ENCODE measurements around the gene GRK7. TPM values are rescaled to one million over a fixed set of nuclear protein-coding genes. Genes with fewer than 3 reads are reported as not detected.

GRK7 gene
- total and polyA plus RNA-seq, 2 of the 13 experiments (the other 11 are each of a cell fraction or from before 2014, with no cell fraction given): not detected

DNA sequence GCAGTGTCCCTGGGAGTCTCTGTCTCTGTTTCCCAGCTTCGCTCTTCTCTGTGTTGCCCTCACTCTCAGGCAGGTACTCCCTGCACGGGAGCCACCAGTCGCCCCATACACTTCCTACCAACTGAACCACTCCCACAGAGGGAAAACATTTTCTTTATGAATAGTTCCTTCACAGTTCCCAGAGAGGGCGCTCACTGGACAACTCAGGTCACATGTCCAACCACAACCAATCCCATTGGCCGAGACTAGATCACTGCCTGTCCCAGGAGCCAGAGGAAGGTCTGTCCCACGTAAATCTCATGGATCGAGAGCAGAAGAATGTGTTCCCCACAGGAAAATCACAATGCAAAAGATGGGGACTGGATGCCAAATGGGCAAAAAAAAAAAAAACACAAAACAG is 26.1 kb downstream of the GRK7 start (continued):
- TF ChIP-seq ZNF616 (CRISPR knock-in tag; IDR thresholded peaks at IDR 0.05; ENCODE audit: low read depth): no peak

DNA sequence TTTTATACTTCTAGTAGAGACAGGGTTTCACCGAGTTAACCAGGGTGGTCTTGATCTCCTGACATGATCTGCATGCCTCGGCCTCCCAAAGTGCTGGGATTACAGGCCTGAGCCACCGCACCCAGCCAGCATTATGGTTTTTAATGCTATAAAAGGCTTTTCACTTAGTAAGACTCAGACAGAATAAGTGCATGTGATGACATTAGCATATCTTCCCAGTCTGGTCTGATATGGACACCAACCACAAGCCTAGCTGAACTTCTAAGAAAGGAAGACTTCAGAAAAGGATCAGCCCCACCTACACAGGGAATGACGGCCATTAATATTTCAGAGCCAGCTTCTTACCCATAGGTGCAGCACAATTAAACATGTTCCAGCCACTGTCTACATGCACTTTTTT is 27.0 kb downstream of the GRK7 start:
- H3K27me3 ChIP-seq (ENCODE audit: control insufficient read depth in 1 of 2, insufficient read depth in 2 of 2, low read length in 2 of 2): no peaks in the 10 kb centered on the region
- no peak overlapping the region for H3K27ac ChIP-seq (ENCODE audit: extremely low read length, insufficient read depth, low read length)
- CTCF ChIA-PET (ENCODE audit: low intra/inter-chr PET ratio, low total read pairs): no interaction called here
- H4K20me1 ChIP-seq (ENCODE audit: insufficient read depth, low read length): no peaks in the 10 kb centered on the region
- in situ Hi-C loops (cut with HindIII; ENCODE audit: extremely low pct_ligation_motif_present, low pct_unique_long_range_greater_than_20kb) (no loop called here), intact Hi-C loops (cut with micrococcal nuclease; ENCODE audit: unreplicated experiment) (no loop called here)
- H2AFZ ChIP-seq (ENCODE audit: low read length): no peak overlapping the region
- TF ChIP-seq U2AF2 (IDR thresholded peaks at IDR 0.05; ENCODE audit: low read depth, low read length) (no peak), SCMH1 (CRISPR knock-in tag; IDR thresholded peaks at IDR 0.05; ENCODE audit: borderline replicate concordance) (no peak), ZNF558 (CRISPR knock-in tag; IDR thresholded peaks at IDR 0.05; ENCODE audit: borderline replicate concordance) (no peak), ZSCAN25 (CRISPR knock-in tag; IDR thresholded peaks at IDR 0.05) (no peak), MIER3 (CRISPR knock-in tag; IDR thresholded peaks at IDR 0.05; ENCODE audit: borderline replicate concordance) (no peak), KDM5A (IDR thresholded peaks at IDR 0.05; ENCODE audit: borderline replicate concordance, low read length) (no peak), NFATC3 (CRISPR knock-in tag; IDR thresholded peaks at IDR 0.05) (no peak), ISX (CRISPR knock-in tag; conservative IDR thresholded peaks at IDR 0.05) (no peak), ZFP41 (CRISPR knock-in tag; IDR thresholded peaks at IDR 0.05; ENCODE audit: borderline replicate concordance) (no peak), HOXA5 (CRISPR knock-in tag; IDR thresholded peaks at IDR 0.05) (no peak), ZFY (CRISPR knock-in tag; IDR thresholded peaks at IDR 0.05) (no peak)
- TF ChIP-seq, protein P1, sequence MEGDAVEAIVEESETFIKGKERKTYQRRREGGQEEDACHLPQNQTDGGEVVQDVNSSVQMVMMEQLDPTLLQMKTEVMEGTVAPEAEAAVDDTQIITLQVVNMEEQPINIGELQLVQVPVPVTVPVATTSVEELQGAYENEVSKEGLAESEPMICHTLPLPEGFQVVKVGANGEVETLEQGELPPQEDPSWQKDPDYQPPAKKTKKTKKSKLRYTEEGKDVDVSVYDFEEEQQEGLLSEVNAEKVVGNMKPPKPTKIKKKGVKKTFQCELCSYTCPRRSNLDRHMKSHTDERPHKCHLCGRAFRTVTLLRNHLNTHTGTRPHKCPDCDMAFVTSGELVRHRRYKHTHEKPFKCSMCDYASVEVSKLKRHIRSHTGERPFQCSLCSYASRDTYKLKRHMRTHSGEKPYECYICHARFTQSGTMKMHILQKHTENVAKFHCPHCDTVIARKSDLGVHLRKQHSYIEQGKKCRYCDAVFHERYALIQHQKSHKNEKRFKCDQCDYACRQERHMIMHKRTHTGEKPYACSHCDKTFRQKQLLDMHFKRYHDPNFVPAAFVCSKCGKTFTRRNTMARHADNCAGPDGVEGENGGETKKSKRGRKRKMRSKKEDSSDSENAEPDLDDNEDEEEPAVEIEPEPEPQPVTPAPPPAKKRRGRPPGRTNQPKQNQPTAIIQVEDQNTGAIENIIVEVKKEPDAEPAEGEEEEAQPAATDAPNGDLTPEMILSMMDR (CRISPR knock-in tag; IDR thresholded peaks at IDR 0.05): no peak
- TF ChIP-seq, protein P2, sequence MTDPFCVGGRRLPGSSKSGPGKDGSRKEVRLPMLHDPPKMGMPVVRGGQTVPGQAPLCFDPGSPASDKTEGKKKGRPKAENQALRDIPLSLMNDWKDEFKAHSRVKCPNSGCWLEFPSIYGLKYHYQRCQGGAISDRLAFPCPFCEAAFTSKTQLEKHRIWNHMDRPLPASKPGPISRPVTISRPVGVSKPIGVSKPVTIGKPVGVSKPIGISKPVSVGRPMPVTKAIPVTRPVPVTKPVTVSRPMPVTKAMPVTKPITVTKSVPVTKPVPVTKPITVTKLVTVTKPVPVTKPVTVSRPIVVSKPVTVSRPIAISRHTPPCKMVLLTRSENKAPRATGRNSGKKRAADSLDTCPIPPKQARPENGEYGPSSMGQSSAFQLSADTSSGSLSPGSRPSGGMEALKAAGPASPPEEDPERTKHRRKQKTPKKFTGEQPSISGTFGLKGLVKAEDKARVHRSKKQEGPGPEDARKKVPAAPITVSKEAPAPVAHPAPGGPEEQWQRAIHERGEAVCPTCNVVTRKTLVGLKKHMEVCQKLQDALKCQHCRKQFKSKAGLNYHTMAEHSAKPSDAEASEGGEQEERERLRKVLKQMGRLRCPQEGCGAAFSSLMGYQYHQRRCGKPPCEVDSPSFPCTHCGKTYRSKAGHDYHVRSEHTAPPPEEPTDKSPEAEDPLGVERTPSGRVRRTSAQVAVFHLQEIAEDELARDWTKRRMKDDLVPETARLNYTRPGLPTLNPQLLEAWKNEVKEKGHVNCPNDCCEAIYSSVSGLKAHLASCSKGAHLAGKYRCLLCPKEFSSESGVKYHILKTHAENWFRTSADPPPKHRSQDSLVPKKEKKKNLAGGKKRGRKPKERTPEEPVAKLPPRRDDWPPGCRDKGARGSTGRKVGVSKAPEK (CRISPR knock-in tag; IDR thresholded peaks at IDR 0.05; ENCODE audit: borderline replicate concordance): no peak
- TF ChIP-seq, protein P3, sequence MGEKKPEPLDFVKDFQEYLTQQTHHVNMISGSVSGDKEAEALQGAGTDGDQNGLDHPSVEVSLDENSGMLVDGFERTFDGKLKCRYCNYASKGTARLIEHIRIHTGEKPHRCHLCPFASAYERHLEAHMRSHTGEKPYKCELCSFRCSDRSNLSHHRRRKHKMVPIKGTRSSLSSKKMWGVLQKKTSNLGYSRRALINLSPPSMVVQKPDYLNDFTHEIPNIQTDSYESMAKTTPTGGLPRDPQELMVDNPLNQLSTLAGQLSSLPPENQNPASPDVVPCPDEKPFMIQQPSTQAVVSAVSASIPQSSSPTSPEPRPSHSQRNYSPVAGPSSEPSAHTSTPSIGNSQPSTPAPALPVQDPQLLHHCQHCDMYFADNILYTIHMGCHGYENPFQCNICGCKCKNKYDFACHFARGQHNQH (CRISPR knock-in tag; IDR thresholded peaks at IDR 0.05): no peak
- TF ChIP-seq, protein P4, sequence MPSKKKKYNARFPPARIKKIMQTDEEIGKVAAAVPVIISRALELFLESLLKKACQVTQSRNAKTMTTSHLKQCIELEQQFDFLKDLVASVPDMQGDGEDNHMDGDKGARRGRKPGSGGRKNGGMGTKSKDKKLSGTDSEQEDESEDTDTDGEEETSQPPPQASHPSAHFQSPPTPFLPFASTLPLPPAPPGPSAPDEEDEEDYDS (CRISPR knock-in tag; IDR thresholded peaks at IDR 0.05): no peak
- TF ChIP-seq, protein P5, sequence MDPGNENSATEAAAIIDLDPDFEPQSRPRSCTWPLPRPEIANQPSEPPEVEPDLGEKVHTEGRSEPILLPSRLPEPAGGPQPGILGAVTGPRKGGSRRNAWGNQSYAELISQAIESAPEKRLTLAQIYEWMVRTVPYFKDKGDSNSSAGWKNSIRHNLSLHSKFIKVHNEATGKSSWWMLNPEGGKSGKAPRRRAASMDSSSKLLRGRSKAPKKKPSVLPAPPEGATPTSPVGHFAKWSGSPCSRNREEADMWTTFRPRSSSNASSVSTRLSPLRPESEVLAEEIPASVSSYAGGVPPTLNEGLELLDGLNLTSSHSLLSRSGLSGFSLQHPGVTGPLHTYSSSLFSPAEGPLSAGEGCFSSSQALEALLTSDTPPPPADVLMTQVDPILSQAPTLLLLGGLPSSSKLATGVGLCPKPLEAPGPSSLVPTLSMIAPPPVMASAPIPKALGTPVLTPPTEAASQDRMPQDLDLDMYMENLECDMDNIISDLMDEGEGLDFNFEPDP (CRISPR knock-in tag; conservative IDR thresholded peaks at IDR 0.05): no peak
- no peak overlapping the region for H3K9ac ChIP-seq (ENCODE audit: insufficient read depth, low read depth, low read length)
- H3K4me1 ChIP-seq (ENCODE audit: insufficient read depth, low read length): peaks cover 7% of the 10 kb centered on the region; the same call in 1 of the 2 replicates
- no peaks in the 10 kb centered on the region for H3K79me2 ChIP-seq (ENCODE audit: insufficient read depth, low read length)
- BruUV-seq (replicated peaks): no TSS peak
- ATAC-seq (no peak), DNase-seq (ENCODE audit: low spot score) (no peak), FAIRE-seq (no peak)
- POLR2A ChIA-PET: no interaction called here
- whole genome bisulfite sequencing (ENCODE audit: low lambda C conversion rate): 67% methylated on average over 4 of the region's 4 CpGs
- no peak overlapping the region for H3K4me2 ChIP-seq (ENCODE audit: low read depth, low read length)
- no peaks in the 10 kb centered on the region for H3K36me3 ChIP-seq (replicated peaks in 1 of 2; ENCODE audit: control insufficient read depth in 1 of 2, insufficient read depth in 2 of 2, low read length in 2 of 2)
- no peak overlapping the region for H3K4me3 ChIP-seq (replicated peaks in 1 of 3; ENCODE audit: insufficient read depth in 1 of 3, low read depth in 2 of 3, low read length in 3 of 3)
- no peaks in the 10 kb centered on the region for H3K9me3 ChIP-seq (ENCODE audit: low read length)
